ENCODE results near the gene HRK. TPM values are rescaled to one million over a fixed set of nuclear protein-coding genes. Genes with fewer than 3 reads are reported as not detected.

Gene HRK
- total and polyA plus RNA-seq, 2 of the 8 experiments (the other 6 are each of a cell fraction or from before 2014, with no cell fraction given): 1.6 to 2.7 TPM

- FAIRE-seq: no peak
- peaks cover 3% of the 10 kb centered on the region; the same call in 1 of the 2 replicates for H3K79me1 ChIP-seq (ENCODE audit: low read depth, low read length)
- no peak overlapping the region for H3K4me3 ChIP-seq (ENCODE audit: extremely low read depth in 1 of 4, insufficient read depth in 2 of 4, low read depth in 3 of 4, low read length in 4 of 4)
- TF ChIP-seq SP1 (IDR thresholded peaks at IDR 0.05; ENCODE audit: low read depth, low read length) (no peak), SRF (IDR thresholded peaks at IDR 0.05; ENCODE audit: low read depth, low read length) (no peak), NRF1 (IDR thresholded peaks at IDR 0.05; ENCODE audit: low read depth, low read length) (no peak), ASH2L (IDR thresholded peaks at IDR 0.05; ENCODE audit: low read length) (no peak), ATF2 (IDR thresholded peaks at IDR 0.05; ENCODE audit: low read length) (no peak), PHF8 (conservative IDR thresholded peaks at IDR 0.05; ENCODE audit: low read depth, low read length) (no peak), CBX5 (IDR thresholded peaks at IDR 0.05; ENCODE audit: low read depth, low read length) (no peak), SIN3A (conservative IDR thresholded peaks at IDR 0.05 in 1 of 2, IDR thresholded peaks at IDR 0.05 in 1 of 2; ENCODE audit: low read depth in 1 of 2, low read length in 2 of 2) (no peak), EGR1 (IDR thresholded peaks at IDR 0.05; ENCODE audit: borderline replicate concordance, low read depth, low read length) (no peak), RBBP5 (IDR thresholded peaks at IDR 0.05; ENCODE audit: borderline replicate concordance, low read depth, low read length) (no peak), TCF12 (IDR thresholded peaks at IDR 0.05; ENCODE audit: low read depth, low read length) (no peak), RXRA (IDR thresholded peaks at IDR 0.05; ENCODE audit: insufficient read depth, low read depth, low read length) (no peak), TBP (IDR thresholded peaks at IDR 0.05; ENCODE audit: low read depth, low read length) (no peak)
Measured at GRCh38 chr12:116919247-116919661, 38.0 kb upstream of the HRK start.

More at GRCh38 chr12:116919247-116919661, 38.0 kb upstream of the HRK start:
- H3K23ac ChIP-seq (ENCODE audit: insufficient read length): no peak overlapping the region
- no peak overlapping the region for H3K4me2 ChIP-seq (ENCODE audit: insufficient read depth in 1 of 2, low read depth in 2 of 2, low read length in 2 of 2)
- H2BK5ac ChIP-seq (ENCODE audit: low read depth, low read length): no peak overlapping the region
- H2BK15ac ChIP-seq (ENCODE audit: low read length): no peak overlapping the region
- no peak overlapping the region for H3K56ac ChIP-seq (replicated peaks; ENCODE audit: insufficient read length, low read depth, low read length)
- H2BK12ac ChIP-seq (ENCODE audit: low read depth, low read length): no peak overlapping the region
- no peak overlapping the region for H3K27ac ChIP-seq (ENCODE audit: low read depth, low read length)
- no peaks in the 10 kb centered on the region for H3K4me1 ChIP-seq (replicated peaks in 1 of 4; ENCODE audit: control insufficient read depth in 3 of 4, insufficient read depth in 4 of 4, low read length in 3 of 4)
- ChIA-PET POLR2A (ENCODE audit: partially characterized antibody) (interaction anchor here (0.8 to 1.6 kb wide), 2 partner anchors 8 to 10 kb away, joined by 3 to 6 read pairs; partner anchors contain the start of gene FBXW8), CTCF (ENCODE audit: partially characterized antibody) (interaction anchor here (1.1 to 1.4 kb wide), 3 partner anchors 36 to 56 kb away, joined by 3 to 4 read pairs (median 4); no protein-coding TSS in a partner anchor)
- H3K27me3 ChIP-seq (replicated peaks in 1 of 4; ENCODE audit: control insufficient read depth in 3 of 4, extremely low read depth in 1 of 4, insufficient read depth in 3 of 4, low read length in 3 of 4): no peaks in the 10 kb centered on the region
- H3K79me2 ChIP-seq (ENCODE audit: control insufficient read depth in 1 of 2, insufficient read depth in 2 of 2, low read length in 2 of 2): peaks cover 0 to 15% of the 10 kb centered on the region in 2 experiments; a peak in 2 of 4 replicates
- 91% methylated on average over 4 of the region's 4 CpGs; no CpG with 5 or more reads in 1 of the 2 experiments for WGBS, 2 experiments (ENCODE audit: extremely low coverage in 1 of 2, insufficient coverage in 1 of 2, insufficient read length in 1 of 2, insufficient replicate concordance in 2 of 2, low coverage in 1 of 2, low lambda C conversion rate in 2 of 2, missing lambda C conversion rate in 1 of 2)
- no peak overlapping the region for H3K18ac ChIP-seq (ENCODE audit: extremely low read depth, low read length)
- no peak overlapping the region for H3K14ac ChIP-seq (ENCODE audit: insufficient read length)
- H4K5ac ChIP-seq (ENCODE audit: insufficient read length, low read depth, low read length): no peak overlapping the region
- peaks cover 0 to 2% of the 10 kb centered on the region in 2 experiments for H4K20me1 ChIP-seq (replicated peaks in 1 of 2; ENCODE audit: control insufficient read depth in 1 of 2, insufficient read depth in 2 of 2, low read length in 2 of 2)
- no peak overlapping the region for H2AK5ac ChIP-seq (ENCODE audit: low read depth, low read length)
- DNase-seq (ENCODE audit: low read depth in 1 of 2, low spot score in 2 of 2): no peak
- no peak overlapping the region for H4K91ac ChIP-seq (replicated peaks; ENCODE audit: insufficient read length, low read length)
- H2BK120ac ChIP-seq (replicated peaks; ENCODE audit: low read depth, low read length): no peak overlapping the region
- no peak overlapping the region for H3K4ac ChIP-seq (replicated peaks; ENCODE audit: insufficient read length, low read depth, low read length)
- no peaks in the 10 kb centered on the region for H3K23me2 ChIP-seq (ENCODE audit: low read depth, low read length)
- H2AFZ ChIP-seq (ENCODE audit: low read length): no peak overlapping the region
- H4K8ac ChIP-seq (ENCODE audit: extremely low read depth, insufficient read depth, low read length): no peak overlapping the region
- no peak overlapping the region for H2BK20ac ChIP-seq (ENCODE audit: low read length)
- H3K9me3 ChIP-seq (ENCODE audit: insufficient read depth in 2 of 2, low read depth in 1 of 2, low read length in 1 of 2): no peaks in the 10 kb centered on the region
- peaks cover 0 to 4% (median 0%) of the 10 kb centered on the region in 4 experiments; a peak in 1 of 8 replicates for H3K36me3 ChIP-seq (ENCODE audit: control insufficient read depth in 2 of 4, insufficient read depth in 4 of 4, low read length in 3 of 4)
- H3K9ac ChIP-seq (replicated peaks in 1 of 4; ENCODE audit: extremely low read depth in 1 of 4, low read depth in 3 of 4, low read length in 3 of 4): no peak overlapping the region
